ENCODE data around the gene DGKI.

DNA sequence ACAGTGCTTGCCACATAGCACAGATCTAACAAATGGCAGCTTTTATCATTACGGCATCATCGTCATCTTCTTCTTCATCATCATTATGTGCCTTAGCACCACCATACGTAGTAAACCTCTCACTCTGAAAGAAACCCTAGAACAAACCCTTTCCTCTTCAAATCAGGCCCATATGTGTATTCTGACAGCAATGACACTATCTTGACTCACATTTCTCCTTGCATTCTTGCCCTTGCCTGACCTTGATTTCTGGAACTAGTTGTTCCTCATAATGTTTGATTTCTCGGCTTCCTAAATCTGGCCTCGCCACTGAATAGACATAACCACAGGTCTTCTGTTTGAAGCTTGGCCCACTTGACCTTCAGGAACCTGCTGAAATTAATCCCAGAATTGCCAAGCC, 115.3 kb downstream of the DGKI start:
- TF ChIP-seq, protein P1, sequence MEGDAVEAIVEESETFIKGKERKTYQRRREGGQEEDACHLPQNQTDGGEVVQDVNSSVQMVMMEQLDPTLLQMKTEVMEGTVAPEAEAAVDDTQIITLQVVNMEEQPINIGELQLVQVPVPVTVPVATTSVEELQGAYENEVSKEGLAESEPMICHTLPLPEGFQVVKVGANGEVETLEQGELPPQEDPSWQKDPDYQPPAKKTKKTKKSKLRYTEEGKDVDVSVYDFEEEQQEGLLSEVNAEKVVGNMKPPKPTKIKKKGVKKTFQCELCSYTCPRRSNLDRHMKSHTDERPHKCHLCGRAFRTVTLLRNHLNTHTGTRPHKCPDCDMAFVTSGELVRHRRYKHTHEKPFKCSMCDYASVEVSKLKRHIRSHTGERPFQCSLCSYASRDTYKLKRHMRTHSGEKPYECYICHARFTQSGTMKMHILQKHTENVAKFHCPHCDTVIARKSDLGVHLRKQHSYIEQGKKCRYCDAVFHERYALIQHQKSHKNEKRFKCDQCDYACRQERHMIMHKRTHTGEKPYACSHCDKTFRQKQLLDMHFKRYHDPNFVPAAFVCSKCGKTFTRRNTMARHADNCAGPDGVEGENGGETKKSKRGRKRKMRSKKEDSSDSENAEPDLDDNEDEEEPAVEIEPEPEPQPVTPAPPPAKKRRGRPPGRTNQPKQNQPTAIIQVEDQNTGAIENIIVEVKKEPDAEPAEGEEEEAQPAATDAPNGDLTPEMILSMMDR (IDR thresholded peaks at IDR 0.05), result no peak
- TF ChIP-seq EZH2 (IDR thresholded peaks at IDR 0.05), result no peak

Measured in neural progenitor cell (in vitro differentiated cells).